Smooth muscle cell (in vitro differentiated cells): ENCODE measurements around the gene TSHR. TPM values are rescaled to one million over a fixed set of nuclear protein-coding genes. Genes with fewer than 3 reads are reported as not detected.
A peak's percentile ranks its signal among the peaks of the same experiment; 100 is the strongest.
"Not testable (repeated sequence)": the region's sequence is repeated elsewhere in the genome, so short reads cannot be mapped to it uniquely, and the experiment has no call there.

Experiments used
- DNase-seq: peaks from one replicate; lab custom pipeline; 2025; ENCODE audit not compliant: unreplicated experiment; lab: John Stamatoyannopoulos, UW
- H2AFZ ChIP-seq: fragments of 200-600 bp; sonication (generic); 2 replicates; pipeline ENCODE4 v1.6.0; 2016; ENCODE audit warnings: antibody characterized with exemption, low read depth, mild to moderate bottlenecking
- H3F3A ChIP-seq: fragments of 200-600 bp; sonication (generic); 2 replicates; pipeline ENCODE4 v1.6.0; 2017; ENCODE audit warnings: antibody characterized with exemption, low read depth
- H3K27ac ChIP-seq: fragments of 200-600 bp; sonication (generic); 2 replicates; pipeline ENCODE4 v1.5.1; 2016; ENCODE audit warnings: low read depth, mild to moderate bottlenecking
- H3K27me3 ChIP-seq: fragments of 200-600 bp; sonication (generic); 2 replicates; pipeline ENCODE4 v1.6.1; 2016; ENCODE audit warnings: low read depth, mild to moderate bottlenecking
- H3K36me3 ChIP-seq: fragments of 200-600 bp; sonication (generic); 2 replicates; pipeline ENCODE4 v1.5.1; 2016; ENCODE audit warnings: low read depth
- H3K4me1 ChIP-seq: fragments of 200-600 bp; sonication (generic); 2 replicates; pipeline ENCODE4 v1.5.1; 2016; ENCODE audit warnings: low read depth
- H3K4me2 ChIP-seq: fragments of 200-600 bp; sonication (generic); 2 replicates; pipeline ENCODE4 v1.6.0; 2016; ENCODE audit warnings: mild to moderate bottlenecking
- H3K4me3 ChIP-seq: fragments of 200-600 bp; sonication (generic); 2 replicates; pipeline ENCODE4 v1.5.1; 2016; ENCODE audit warnings: mild to moderate bottlenecking
- H3K79me2 ChIP-seq: fragments of 200-600 bp; sonication (generic); 2 replicates; pipeline ENCODE4 v1.6.0; 2016; ENCODE audit warnings: low read depth, mild to moderate bottlenecking
- H3K9ac ChIP-seq: fragments of 200-600 bp; sonication (generic); 2 replicates; pipeline ENCODE4 v1.6.0; 2016; ENCODE audit warnings: low read depth
- H3K9me3 ChIP-seq: fragments of 200-600 bp; sonication (generic); replicated peaks from 2 replicates; pipeline ENCODE4 v1.5.1; 2016; ENCODE audit warnings: low read depth
- H4K20me1 ChIP-seq: fragments of 200-600 bp; sonication (generic); 2 replicates; pipeline ENCODE4 v1.6.0; 2016; ENCODE audit warnings: low read depth
- WGBS: methylation state at CpG from one replicate; pipeline ENCODE4 v1.1.7; 2016; ENCODE audit warnings: low lambda C conversion rate; 5-methylcytosine and 5-hydroxymethylcytosine counted together
- polyA plus RNA-seq: library from polyadenylated mRNA; unstranded; fragments of >200 nt; fragmentation: Nextera tagmentation; extraction: Ambion mirVana; gene quantifications from 2 replicates; pipeline ENCODE4 v1.2.1, GENCODE V29; 2016
- total RNA-seq: library from RNA; depleted of rRNA; stranded (reverse); fragments of >200 nt; gene quantifications from 2 replicates; pipeline ENCODE4 v1.2.3, GENCODE V29; 2014
- TF ChIP-seq, protein P1 (sequence below): fragments of 200-600 bp; sonication (generic); IDR thresholded peaks from 2 replicates; pipeline ENCODE4 v1.5.1; 2017; ENCODE audit warnings: borderline replicate concordance, mild to moderate bottlenecking, antibody characterized with exemption; ENCODE audit not compliant: insufficient read depth, poor library complexity, severe bottlenecking

TSHR gene
- total and polyA plus RNA-seq, 2 experiments from 2014 or later, result not detected

DNA sequence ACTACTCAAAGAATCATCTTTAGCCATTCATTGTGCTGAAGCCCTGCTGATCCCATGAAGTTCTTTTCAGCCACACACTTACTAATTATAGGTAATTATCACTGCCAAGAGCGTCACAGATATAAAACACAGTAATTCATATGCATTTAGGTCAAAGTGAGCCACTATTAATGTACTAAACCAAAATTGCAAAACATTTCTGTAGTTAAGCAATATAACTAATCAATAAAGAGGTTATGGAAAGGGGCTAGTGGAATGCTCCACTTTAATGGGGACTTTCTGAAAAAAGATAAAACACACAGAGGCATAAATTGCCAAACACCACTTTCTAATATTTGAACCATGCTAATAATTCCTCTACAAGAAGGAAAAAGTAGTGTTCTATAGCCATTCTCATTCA is 7.1 kb upstream of the TSHR start:
- TF ChIP-seq, protein P1, sequence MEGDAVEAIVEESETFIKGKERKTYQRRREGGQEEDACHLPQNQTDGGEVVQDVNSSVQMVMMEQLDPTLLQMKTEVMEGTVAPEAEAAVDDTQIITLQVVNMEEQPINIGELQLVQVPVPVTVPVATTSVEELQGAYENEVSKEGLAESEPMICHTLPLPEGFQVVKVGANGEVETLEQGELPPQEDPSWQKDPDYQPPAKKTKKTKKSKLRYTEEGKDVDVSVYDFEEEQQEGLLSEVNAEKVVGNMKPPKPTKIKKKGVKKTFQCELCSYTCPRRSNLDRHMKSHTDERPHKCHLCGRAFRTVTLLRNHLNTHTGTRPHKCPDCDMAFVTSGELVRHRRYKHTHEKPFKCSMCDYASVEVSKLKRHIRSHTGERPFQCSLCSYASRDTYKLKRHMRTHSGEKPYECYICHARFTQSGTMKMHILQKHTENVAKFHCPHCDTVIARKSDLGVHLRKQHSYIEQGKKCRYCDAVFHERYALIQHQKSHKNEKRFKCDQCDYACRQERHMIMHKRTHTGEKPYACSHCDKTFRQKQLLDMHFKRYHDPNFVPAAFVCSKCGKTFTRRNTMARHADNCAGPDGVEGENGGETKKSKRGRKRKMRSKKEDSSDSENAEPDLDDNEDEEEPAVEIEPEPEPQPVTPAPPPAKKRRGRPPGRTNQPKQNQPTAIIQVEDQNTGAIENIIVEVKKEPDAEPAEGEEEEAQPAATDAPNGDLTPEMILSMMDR, result no peak
- H3K4me2 ChIP-seq, result no peak overlapping the region
- WGBS, result 86% methylated on average over 1 of the region's 1 CpG
- H3K79me2 ChIP-seq, result no peaks in the 10 kb centered on the region
- no peaks in the 10 kb centered on the region for H3F3A ChIP-seq
- no peak overlapping the region for H3K4me3 ChIP-seq
- H2AFZ ChIP-seq, result no peak overlapping the region
- DNase-seq, result no peak
- H3K36me3 ChIP-seq, result no peaks in the 10 kb centered on the region
- H3K4me1 ChIP-seq, result no peaks in the 10 kb centered on the region
- no peak overlapping the region for H3K27ac ChIP-seq
- H3K9me3 ChIP-seq, result no peaks in the 10 kb centered on the region
- H4K20me1 ChIP-seq, result no peaks in the 10 kb centered on the region
- H3K27me3 ChIP-seq, result peaks cover 37% of the 10 kb centered on the region
- H3K9ac ChIP-seq, result no peak overlapping the region

DNA sequence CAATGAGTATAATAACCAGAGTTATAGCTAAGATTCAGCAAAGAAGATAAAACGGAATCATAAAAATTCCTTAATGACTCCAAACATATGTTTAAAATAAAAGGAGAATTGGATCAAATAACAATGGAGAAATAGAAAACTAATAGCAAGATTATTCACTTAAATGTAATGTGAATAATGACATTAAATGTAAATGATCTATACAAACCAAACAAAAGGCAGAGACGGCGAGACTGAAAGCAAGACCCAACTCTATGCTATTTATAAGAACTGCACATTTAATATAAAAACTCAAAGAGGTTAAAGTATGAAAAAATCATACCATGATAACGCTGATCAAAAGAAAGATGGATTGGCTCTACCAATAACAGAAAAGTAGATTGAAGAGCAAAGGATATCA is 3.9 kb upstream of the TSHR start:
- Histone ChIP-seq H3F3A (no peaks in the 10 kb centered on the region), H3K27me3 (peaks cover 52% of the 10 kb centered on the region), H3K36me3 (no peaks in the 10 kb centered on the region), H3K4me1 (no peaks in the 10 kb centered on the region), H3K4me3 (no peak overlapping the region), H3K9me3 (no peaks in the 10 kb centered on the region), H3K4me2 (no peak overlapping the region), H3K79me2 (no peaks in the 10 kb centered on the region), H4K20me1 (no peaks in the 10 kb centered on the region), H2AFZ (no peak overlapping the region), H3K27ac (no peak overlapping the region), H3K9ac (no peak overlapping the region)
- TF ChIP-seq, protein P1, result no peak
- no peak for DNase-seq
- WGBS, result 81% methylated on average over 4 of the region's 4 CpGs

DNA sequence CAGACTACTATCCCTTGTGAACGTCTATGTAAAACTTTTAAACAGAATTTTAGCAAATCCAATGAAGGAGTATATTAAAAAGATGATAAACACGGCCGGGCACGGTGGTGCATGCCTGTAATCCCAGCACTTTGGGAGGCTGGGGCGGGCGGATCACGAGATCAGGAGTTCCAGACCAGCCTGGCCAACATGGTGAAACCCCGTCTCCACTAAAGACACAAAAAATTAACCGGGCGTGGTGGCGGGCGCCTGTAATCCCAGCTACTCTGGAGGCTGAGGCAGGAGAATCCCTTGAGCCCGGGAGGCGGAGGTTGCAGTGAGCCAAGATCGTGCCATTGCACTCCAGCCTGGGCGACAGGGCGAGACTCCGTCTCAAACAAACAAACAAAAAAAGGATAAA is 2.2 kb upstream of the TSHR start:
- not testable (repeated sequence) for H3K9me3 ChIP-seq, H3F3A ChIP-seq, H3K79me2 ChIP-seq, H4K20me1 ChIP-seq, H3K4me1 ChIP-seq, H2AFZ ChIP-seq, H3K4me3 ChIP-seq, H3K9ac ChIP-seq, DNase-seq, H3K27ac ChIP-seq, H3K36me3 ChIP-seq, H3K4me2 ChIP-seq
- peaks cover 65% of the 10 kb centered on the region for H3K27me3 ChIP-seq
- WGBS, result 92% methylated on average over 18 of the region's 18 CpGs

DNA sequence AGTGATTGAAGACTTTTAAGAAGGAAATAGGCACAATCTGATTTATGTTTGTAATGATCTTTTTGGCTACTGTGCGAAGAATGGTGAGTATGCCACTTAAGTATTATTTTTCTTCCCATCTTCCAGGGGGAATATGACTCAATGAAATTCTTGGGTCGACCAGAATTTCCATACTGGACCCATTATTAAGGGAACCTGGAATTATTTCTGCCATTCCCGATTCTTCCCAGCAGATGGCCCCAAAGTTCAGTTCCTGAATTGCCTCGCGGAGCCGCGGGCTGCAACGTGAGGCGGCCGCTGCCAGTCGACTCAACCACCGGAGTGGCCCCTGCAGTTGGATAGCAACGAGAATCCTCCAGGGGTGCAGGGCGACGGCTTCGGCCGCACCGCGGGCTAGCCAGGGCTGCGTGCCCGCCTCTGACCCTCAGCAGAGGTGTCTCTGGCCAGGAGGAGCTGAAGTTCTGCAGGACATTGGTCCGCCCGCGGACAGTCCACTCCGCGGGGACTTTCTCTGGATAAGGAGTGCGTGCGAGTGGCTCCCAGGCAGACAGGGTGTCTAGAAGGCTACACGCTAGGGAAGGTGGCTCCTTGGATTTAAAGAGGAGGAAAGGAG is 628 bp upstream of the TSHR start:
- Histone ChIP-seq H3K27ac (no peak overlapping the region), H3K9ac (no peak overlapping the region), H3K36me3 (no peaks in the 10 kb centered on the region), H4K20me1 (no peaks in the 10 kb centered on the region), H3K4me2 (peak overlapping the region; percentile 96), H2AFZ (peak overlapping the region; percentile 97), H3F3A (no peaks in the 10 kb centered on the region), H3K4me1 (no peaks in the 10 kb centered on the region), H3K9me3 (no peaks in the 10 kb centered on the region), H3K27me3 (peaks cover 72% of the 10 kb centered on the region), H3K79me2 (no peaks in the 10 kb centered on the region), H3K4me3 (peak overlapping the region; percentile 63)
- DNase-seq, result peak; percentile 56
- under 1% methylated on average over 29 of the region's 29 CpGs for WGBS
- TF ChIP-seq, protein P1, result peak; percentile 83
